AG08396 (cell line): ENCODE results near the gene PRODH.
"Not testable (repeated sequence)": the region's sequence is repeated elsewhere in the genome, so short reads cannot be mapped to it uniquely, and the experiment has no call there.

Experiments used
- DNase-seq: peaks from one replicate; pipeline ENCODE4 v3.0.0; 2012; ENCODE audit warnings: low spot score, mixed read lengths

Gene PRODH

GRCh38 chr22:18905540-18906409 lies 30.3 kb downstream of the PRODH start, which contains the start of gene DGCR6:
Gene DGCR6 (plus strand): TSS chr22:18906320. CDS start chr22:18906375, 55 bp downstream.
- no peak for DNase-seq

GRCh38 chr22:18896037-18896657 lies 39.9 kb downstream of the PRODH start:
- not testable (repeated sequence) for DNase-seq

GRCh38 chr22:18893775-18894174 lies 42.3 kb downstream of the PRODH start:
- not testable (repeated sequence) for DNase-seq

GRCh38 chr22:18890510-18891192 lies 45.4 kb downstream of the PRODH start:
- not testable (repeated sequence) for DNase-seq

- no peak for DNase-seq
Measured at GRCh38 chr22:18888115-18888514, 48.0 kb downstream of the PRODH start.

GRCh38 chr22:18884465-18884864 lies 51.6 kb downstream of the PRODH start:
- not testable (repeated sequence) for DNase-seq

DNA sequence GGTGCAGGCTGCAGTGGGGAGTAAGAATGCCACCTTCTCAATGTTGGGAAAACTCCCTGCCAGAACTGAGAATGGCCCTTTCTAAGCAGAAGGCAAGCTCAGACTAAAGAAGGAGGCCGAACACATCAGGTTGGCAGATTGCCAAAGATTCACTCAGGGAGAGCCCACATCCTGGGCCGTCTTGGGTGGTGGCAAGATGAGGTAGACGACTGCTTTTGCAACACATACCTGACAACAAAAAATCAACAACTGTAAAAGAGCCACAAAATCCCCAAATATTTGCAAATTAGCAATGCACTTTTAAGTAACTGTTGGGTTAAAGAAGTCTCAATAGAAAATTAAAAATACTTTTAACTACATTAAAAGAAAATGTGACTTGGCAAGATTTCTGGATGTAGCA lies 54.8 kb downstream of the PRODH start:
- not testable (repeated sequence) for DNase-seq
